ENCODE results near the gene PEX11A.
"Not testable (repeated sequence)": the region's sequence is repeated elsewhere in the genome, so short reads cannot be mapped to it uniquely, and the experiment has no call there.

PEX11A gene

DNA sequence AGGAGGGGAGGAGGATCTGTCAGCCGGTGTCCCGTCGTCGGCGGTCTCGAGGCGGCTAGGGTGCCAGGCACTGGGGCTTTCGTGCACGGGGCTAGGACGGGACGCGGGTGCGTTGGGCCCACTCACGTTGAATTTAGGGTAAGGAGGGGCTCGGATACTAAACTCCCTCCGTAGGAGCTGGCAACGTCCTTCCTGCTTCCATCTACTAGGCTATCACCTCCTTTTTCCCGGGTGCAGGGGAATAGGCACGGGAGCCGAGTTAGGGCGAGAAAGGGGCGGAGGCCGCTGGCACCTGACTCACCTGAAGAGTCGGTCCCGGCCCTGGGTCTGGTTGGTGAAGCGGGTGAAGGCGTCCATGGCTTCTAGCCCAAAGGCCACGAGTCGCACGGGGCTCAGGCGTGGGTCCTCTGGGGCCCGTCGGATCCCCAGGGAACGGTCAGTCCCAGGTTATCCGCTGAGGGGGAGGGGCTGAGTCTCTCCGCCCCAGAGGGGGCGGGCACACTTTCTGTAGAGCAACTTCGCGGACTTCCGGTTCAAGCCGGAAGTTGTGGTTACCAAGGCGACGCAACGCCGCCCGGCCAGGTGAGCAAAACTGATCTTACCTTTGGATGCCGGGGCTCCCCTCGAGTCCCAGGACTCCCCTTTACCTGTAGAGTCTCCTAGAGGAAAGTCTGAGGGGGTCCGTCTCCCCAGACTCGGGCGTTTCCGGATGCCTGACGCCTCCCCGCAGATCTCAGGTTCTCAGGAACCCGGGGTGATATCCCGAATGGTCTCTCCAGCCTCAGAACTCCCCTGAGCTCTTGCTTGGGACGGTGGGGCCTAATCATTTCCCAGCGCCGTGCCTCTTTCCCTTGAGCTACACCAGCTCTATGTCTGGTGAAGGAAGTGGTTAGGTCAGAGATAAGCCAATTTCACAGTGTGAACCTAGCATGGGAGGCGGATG lies at the start of gene PEX11A, which contains the start of gene WDR93:
PEX11A (minus strand) TSS at position 479 of the 943 bp plus-strand sequence; CDS start at position 357, 122 bp downstream.
WDR93 (plus strand) TSS at position 536 of the 943 bp plus-strand sequence. CDS start 10,936 bp downstream, outside the sequence.
- DNase-seq (ENCODE audit: low spot score): peak; percentile 73

- DNase-seq (ENCODE audit: low spot score): peak; percentile 88
These were observed 49.6 kb upstream of the PEX11A start for GRCh38 chr15:89740137-89740536.

DNA sequence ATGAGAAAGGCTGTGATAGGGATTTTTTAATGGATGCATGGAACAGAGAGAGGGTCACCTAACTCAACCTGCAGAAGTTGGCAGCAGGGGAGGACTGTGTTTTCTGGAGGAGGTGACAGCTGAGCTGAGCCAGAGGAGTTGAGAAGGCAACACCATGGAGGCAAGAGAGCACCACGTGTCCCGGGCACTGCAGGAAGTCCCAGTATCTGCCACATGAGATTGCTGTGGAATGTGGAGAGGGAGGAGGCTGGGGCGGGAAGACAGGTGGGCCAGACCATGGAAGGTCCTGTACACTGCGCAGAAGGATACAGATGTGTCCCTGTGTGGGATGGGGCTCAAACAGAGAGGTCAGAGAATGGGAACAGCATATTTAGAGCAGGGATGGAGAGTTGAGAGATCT lies 45.2 kb upstream of the PEX11A start:
- no peak for DNase-seq (ENCODE audit: low spot score)

DNA sequence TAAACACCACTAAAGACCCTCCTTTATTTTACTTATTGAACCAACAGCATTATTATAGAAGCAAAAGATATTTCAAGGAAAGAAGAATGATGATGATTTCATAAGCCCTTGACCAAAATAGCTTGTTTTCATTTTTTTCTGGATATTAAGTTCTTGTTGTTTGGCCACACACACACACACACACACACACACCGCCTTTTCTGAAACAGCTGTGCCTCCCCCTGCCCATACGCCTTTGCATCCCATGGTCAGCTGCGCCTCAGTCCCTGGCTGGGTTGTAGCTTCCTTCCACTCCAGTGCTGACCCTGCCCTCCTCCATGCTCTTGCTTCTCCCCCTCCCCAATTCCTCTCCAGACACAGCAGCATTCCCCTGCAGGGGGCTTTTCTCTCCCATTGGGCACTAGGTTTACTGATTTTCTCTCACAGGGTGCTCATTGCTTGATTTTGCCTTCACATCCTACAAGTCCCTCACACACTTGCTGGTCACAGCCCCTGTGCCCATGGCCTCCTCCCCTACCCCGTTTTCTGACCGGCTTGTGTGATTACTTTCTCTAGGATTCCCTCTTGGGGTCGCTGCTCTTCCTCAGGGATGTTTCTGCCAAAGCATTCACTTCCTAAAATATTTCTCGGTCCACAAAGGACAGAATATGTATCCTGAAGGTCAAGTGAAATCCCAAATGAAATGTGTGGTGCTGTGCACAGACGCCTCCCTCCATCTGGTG lies 42.1 kb upstream of the PEX11A start:
- no peak for DNase-seq (ENCODE audit: low spot score)

DNA sequence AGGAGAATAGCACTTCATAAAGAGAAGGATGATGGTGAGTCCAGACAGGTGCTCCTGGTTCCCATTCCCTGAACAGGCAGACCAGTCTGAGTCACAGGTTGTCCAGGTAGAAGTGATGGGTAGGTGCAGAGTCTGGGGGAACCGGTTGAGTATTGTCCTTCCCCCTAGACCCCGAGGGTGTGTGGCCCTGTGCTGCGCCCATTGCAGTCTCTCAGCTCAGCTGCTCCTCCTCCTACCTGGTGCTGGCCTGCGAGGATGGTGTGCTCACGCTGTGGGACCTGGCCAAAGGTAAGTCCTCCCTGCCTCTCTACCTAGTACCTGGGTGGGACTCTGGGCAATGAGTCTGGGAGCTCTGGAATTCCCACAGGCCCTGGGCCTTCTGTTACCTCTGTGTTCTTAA lies 40.7 kb upstream of the PEX11A start:
- no peak for DNase-seq (ENCODE audit: low spot score)

DNA sequence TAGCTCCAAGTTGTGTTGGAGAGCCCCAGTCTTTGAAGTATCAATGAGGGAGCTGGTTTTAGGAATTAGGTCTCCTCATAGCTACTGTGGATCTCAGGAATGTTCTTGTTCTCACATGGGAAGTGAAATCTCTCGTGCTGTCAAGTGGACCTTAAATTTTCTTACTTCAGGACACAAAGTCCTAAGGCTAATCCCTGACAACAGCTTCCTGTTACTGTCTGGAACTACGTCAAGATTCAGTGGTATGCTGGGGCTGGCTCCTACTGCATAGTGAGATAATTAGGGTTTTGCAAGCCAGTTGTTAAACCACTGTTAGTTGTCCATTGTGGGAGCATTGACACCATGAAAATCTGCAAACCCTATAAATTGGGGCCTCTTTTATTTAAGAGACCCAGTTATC lies 37.7 kb upstream of the PEX11A start:
- DNase-seq (ENCODE audit: low spot score): no peak

DNA sequence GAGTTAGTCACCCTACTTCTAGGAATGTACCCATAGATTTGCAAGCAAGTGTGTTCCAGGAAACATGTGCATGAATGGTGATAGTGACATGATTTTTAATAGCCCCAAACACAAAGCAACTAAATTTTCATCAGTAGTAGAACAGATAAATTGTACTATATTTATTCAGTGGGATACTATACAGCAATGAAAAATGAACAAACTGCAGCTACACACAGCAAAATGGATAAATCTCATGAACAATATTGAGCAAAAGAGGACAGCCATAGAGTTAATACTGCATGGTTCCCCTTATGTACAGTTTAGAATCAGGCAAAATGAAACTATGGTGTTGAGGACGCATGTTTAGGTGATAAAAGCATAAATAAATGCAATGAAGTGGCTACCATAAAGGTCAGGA lies 34.5 kb upstream of the PEX11A start:
- DNase-seq (ENCODE audit: low spot score): no peak

DNA sequence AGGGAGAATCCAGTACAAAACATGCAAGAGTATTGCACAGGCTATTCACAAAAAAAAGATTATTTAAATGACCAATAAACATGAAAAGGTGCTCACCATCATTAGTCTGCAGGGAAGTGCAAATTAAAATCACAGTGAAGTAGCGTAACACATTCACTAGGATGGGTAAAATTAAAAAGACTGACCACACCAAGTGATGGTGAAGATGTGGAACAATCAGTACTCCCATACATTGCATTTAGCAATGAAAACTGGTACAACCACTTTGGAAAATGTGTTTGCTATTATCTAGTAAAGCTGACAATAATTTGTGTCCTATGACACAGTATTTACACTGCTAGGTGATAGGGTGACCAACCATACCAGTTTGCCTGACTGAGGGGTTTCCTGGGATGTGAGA lies 34.1 kb upstream of the PEX11A start:
- DNase-seq (ENCODE audit: low spot score): no peak

DNA sequence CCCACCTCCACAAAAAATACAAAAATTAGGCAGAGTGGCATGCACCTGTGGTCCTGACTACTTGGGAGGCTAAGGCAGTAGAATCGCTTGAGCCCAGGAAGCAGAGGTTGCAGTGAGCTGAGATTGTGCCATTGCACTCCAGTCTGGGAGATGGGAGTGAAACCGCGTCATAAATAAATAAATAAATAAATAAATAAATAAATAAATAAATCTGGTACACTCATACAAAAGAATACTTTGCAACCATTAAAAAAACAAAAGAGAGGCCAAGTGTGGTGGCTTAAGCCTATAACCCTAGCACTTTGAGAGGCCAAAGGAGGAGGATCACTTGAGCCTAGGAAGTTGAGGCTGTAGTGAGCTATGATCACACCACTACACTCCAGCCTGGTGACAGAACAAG lies 32.5 kb upstream of the PEX11A start:
- no peak for DNase-seq (ENCODE audit: low spot score)

- DNase-seq (ENCODE audit: low spot score): no peak
These were observed 24.2 kb upstream of the PEX11A start for GRCh38 chr15:89714775-89715174.

GRCh38 chr15:89707577-89707976 lies 17.0 kb upstream of the PEX11A start:
- DNase-seq (ENCODE audit: low spot score): no peak

DNA sequence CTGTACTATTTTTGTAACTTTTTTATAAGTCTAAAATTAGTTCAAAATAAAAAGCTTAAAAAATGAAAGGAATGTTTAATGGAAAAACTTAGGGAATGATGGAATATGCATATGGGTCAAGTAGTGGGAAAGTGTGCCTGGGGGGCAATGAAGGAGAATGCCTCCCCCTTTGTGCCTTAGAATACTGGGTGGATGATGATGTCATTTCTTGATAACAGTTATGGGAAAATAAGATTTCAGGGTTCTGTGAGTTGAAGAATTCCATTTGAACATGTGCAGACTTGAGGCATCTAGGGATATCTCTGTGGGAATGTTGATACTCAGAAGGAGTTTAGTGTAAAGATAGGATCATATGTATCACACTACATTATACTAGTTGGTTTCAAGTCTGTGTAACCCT lies 13.9 kb upstream of the PEX11A start:
- no peak for DNase-seq (ENCODE audit: low spot score)

- no peak for DNase-seq (ENCODE audit: low spot score)
These were observed 4.6 kb upstream of the PEX11A start for GRCh38 chr15:89695198-89695597.

- DNase-seq (ENCODE audit: low spot score): no peak
These were observed 3.1 kb upstream of the PEX11A start for GRCh38 chr15:89693696-89694095.

DNA sequence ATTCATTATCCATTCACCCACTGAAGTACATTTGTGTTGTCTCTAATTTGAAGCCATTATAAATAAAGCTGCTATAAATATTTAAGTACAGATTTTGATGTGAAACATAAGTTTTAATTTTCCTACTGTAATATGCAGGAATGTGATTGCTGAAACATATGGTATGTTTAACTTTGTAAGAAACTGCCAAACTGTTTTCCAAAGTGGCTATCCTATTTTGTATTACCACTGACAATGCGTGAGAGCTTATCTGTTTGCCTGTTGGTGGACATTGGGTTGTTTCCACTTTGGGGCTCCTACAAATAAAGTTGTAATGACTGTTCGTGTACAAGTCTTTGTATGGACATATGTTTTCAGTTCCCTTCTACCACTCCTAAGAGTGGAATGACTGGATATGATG lies 2.5 kb upstream of the PEX11A start:
- DNase-seq (ENCODE audit: low spot score): no peak

DNA sequence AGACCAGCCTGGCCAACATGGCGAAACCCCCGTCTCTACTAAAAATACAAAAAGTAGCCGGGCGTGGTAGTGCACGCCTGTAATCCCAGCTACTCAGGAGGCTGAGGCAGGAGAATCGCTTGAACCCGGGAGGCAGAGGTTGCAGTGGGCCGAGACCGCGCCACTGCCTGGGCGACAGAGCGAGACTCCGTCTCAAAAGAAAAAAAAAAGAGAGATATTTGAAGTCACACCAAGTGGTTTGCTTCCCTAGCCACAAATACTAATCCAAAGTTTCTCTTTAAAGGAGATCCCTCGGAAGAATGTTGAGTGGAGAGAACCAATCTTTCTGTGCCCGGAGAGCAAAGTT lies 651 bp downstream of the PEX11A start:
- DNase-seq (ENCODE audit: low spot score): not testable (repeated sequence)

DNA sequence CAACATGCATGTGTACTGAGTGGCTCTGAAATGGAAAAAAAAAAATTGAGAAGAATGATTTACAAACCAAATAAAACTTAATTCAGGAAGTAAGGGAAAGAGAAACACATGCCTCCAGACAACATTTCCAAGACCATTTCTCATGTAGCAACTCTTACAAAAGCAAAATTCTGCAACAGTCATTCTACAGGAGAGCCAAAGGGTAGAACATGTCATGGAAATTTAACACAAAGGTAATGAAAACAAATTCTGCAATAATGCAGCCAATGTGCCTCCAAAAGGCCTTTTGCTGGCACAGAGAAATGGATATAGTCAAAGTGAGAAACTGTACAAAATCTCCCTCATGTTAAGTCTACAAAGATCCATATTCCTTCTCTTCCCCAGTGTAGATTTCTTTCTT lies 4.0 kb downstream of the PEX11A start:
- no peak for DNase-seq (ENCODE audit: low spot score)

GRCh38 chr15:89685995-89686394 lies 4.6 kb downstream of the PEX11A start:
- no peak for DNase-seq (ENCODE audit: low spot score)

DNA sequence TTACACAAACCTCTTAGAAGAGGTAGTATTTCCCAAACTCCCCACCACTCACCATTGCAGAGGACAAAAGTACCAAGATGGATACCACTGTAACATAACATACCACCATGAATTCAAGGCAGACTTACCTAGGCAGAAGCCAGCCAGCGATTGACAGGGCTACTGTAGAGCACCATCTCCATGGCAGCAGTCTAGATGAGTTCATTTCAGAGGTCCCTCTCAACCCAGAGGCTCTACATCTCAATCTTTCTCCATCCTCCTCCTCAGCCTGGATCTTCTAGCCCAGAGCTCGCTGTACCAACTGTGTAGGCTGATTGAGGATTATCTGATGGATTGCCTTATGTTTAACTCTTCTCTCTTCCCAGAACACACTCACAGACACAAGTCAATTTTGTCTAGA lies 9.4 kb downstream of the PEX11A start:
- DNase-seq (ENCODE audit: low spot score): no peak

- peak; percentile 33 for DNase-seq (ENCODE audit: low spot score)
These were observed 10.2 kb downstream of the PEX11A start for GRCh38 chr15:89680282-89680873.

DNA sequence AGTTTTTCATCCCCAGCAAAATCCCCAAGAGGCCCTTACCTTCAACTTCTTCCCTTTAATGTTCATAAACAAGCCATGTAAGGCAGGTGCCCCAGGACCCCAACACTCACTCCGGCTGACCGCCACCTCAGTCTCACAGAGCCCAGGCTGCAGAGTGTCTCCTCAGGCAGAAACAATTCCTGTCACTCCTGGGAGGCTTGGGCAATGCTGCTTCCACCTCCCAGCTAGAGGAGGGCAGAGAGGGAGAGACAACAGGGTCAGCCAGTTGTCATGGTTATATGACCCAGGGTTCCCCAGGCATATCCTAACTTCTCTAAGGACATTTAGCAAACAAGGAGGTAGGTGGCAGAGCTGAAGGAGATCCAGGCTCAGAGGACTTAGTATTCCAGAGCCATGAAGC lies 11.3 kb downstream of the PEX11A start, which contains the start of gene PLIN1:
PLIN1 (minus strand) TSS at position 156 of the 400 bp plus-strand sequence. CDS start 1,878 bp downstream, outside the sequence.
- no peak for DNase-seq (ENCODE audit: low spot score)

- no peak for DNase-seq (ENCODE audit: low spot score)
These were observed 13.2 kb downstream of the PEX11A start for GRCh38 chr15:89677381-89677780.

GRCh38 chr15:89675606-89676005 lies 14.9 kb downstream of the PEX11A start:
- no peak for DNase-seq (ENCODE audit: low spot score)

Measured in cerebellar cortex (tissue), 1 donor.